H1 (cell line): ENCODE measurements around the gene MXD4. TPM values are rescaled to one million over a fixed set of nuclear protein-coding genes. Genes with fewer than 3 reads are reported as not detected.

Source experiments
- CTCF ChIA-PET: fragments of 300-600 bp; sonication (Branson Sonifier 250); formaldehyde crosslinking; loops from one replicate; lab custom pipeline; 2021; ENCODE audit not compliant: partially characterized antibody; lab: Charles Lee
- POLR2A ChIA-PET: fragments of 300-600 bp; sonication (Branson Sonifier 250); formaldehyde crosslinking; loops from one replicate; lab custom pipeline; 2021; ENCODE audit warnings: inconsistent platforms; ENCODE audit not compliant: partially characterized antibody; lab: Charles Lee
- DNase-seq, 2 experiments: peaks; one replicate each; pipeline versions ENCODE4 v3.0.0 to v3.0.0-alpha.2; 2010 to 2022; ENCODE audit warnings: low spot score in 2 of 2, low read depth in 1 of 2, mixed read lengths in 1 of 2
- FAIRE-seq: peaks from 2 replicates; lab custom pipeline; 2011; peaks lifted over from hg19 to GRCh38; lab: Jason Lieb, UNC
- H2AFZ ChIP-seq: 2 replicates; pipeline ENCODE4 v1.8.1; 2012; ENCODE audit warnings: low read length, inconsistent platforms
- H2AK5ac ChIP-seq: 2 replicates; pipeline ENCODE4 v1.6.1; 2013; ENCODE audit warnings: low read depth, low read length
- H2BK120ac ChIP-seq: replicated peaks from 2 replicates; pipeline ENCODE3; 2013; ENCODE audit warnings: low read depth, low read length, inconsistent platforms
- H2BK12ac ChIP-seq: 2 replicates; pipeline ENCODE4 v1.6.1; 2013; ENCODE audit warnings: low read depth, low read length
- H2BK15ac ChIP-seq: 2 replicates; pipeline ENCODE4 v1.6.1; 2013; ENCODE audit warnings: low read length
- H2BK20ac ChIP-seq: 2 replicates; pipeline ENCODE4 v1.6.1; 2013; ENCODE audit warnings: low read length
- H2BK5ac ChIP-seq: 2 replicates; pipeline ENCODE4 v1.6.1; 2013; ENCODE audit warnings: low read depth, low read length
- H3K14ac ChIP-seq: 2 replicates; pipeline ENCODE4 v1.6.1; 2013; ENCODE audit warnings: inconsistent platforms; ENCODE audit not compliant: insufficient read length
- H3K18ac ChIP-seq: 2 replicates; pipeline ENCODE4 v1.6.1; 2013; ENCODE audit warnings: low read length; ENCODE audit errors: extremely low read depth
- H3K23ac ChIP-seq: 2 replicates; pipeline ENCODE4 v1.6.1; 2013; ENCODE audit warnings: inconsistent platforms; ENCODE audit not compliant: insufficient read length
- H3K23me2 ChIP-seq: 2 replicates; pipeline ENCODE4 v1.6.1; 2013; ENCODE audit warnings: low read depth, low read length
- H3K27ac ChIP-seq: 2 replicates; pipeline ENCODE4 v1.6.1; 2011; ENCODE audit warnings: low read depth, low read length, inconsistent platforms
- H3K27me3 ChIP-seq, 4 experiments: replicated peaks in 1 of 4; 1 replicate in 1 of 4; 2 replicates in 3 of 4; pipeline versions ENCODE4 v1.6.1 to v1.8.1; 2011 to 2013; ENCODE audit warnings: low read length in 3 of 4, mild to moderate bottlenecking in 3 of 4, inconsistent platforms in 2 of 4, mixed read lengths in 2 of 4, moderate library complexity in 1 of 4; ENCODE audit not compliant: control insufficient read depth in 3 of 4, insufficient read depth in 3 of 4; ENCODE audit errors: extremely low read depth in 1 of 4
- H3K36me3 ChIP-seq, 4 experiments: 2 replicates each; pipeline versions ENCODE4 v1.6.1 to v1.8.1; 2011 to 2013; ENCODE audit warnings: mild to moderate bottlenecking in 4 of 4, low read length in 3 of 4, moderate library complexity in 2 of 4, control low read depth in 1 of 4, inconsistent platforms in 1 of 4; ENCODE audit not compliant: insufficient read depth in 4 of 4, control insufficient read depth in 2 of 4
- H3K4ac ChIP-seq: replicated peaks from 2 replicates; pipeline ENCODE3; 2013; ENCODE audit warnings: low read length, low read depth, mixed read lengths, inconsistent platforms; ENCODE audit not compliant: insufficient read length
- H3K4me1 ChIP-seq, 4 experiments: replicated peaks in 1 of 4; 1 replicate in 1 of 4; 2 replicates in 3 of 4; pipeline versions ENCODE4 v1.6.1 to v1.8.1; 2011 to 2013; ENCODE audit warnings: low read length in 3 of 4, inconsistent platforms in 2 of 4, mixed read lengths in 1 of 4; ENCODE audit not compliant: insufficient read depth in 4 of 4, control insufficient read depth in 3 of 4
- H3K4me2 ChIP-seq, 2 experiments: 2 replicates each; pipeline versions ENCODE4 v1.6.1 to v1.8.1; 2011 to 2013; ENCODE audit warnings: low read depth in 2 of 2, low read length in 2 of 2, control low read depth in 1 of 2, inconsistent platforms in 1 of 2, mild to moderate bottlenecking in 1 of 2; ENCODE audit not compliant: insufficient read depth in 1 of 2
- H3K4me3 ChIP-seq, 4 experiments: fragments of 200-600, 300-600 bp in 1 of 4; sonication (generic), shearing (Covaris generic), sonication (Bioruptor Twin) in 1 of 4; 2 replicates each; pipeline versions ENCODE4 v1.5.1 to v1.8.1; 2011 to 2016; ENCODE audit warnings: low read length in 4 of 4, low read depth in 3 of 4, control low read depth in 2 of 4, inconsistent platforms in 2 of 4, mild to moderate bottlenecking in 2 of 4, mixed read lengths in 1 of 4, moderate library complexity in 1 of 4; ENCODE audit not compliant: insufficient read depth in 2 of 4; ENCODE audit errors: extremely low read depth in 1 of 4
- H3K56ac ChIP-seq: replicated peaks from 2 replicates; pipeline ENCODE3; 2013; ENCODE audit warnings: low read depth, mild to moderate bottlenecking, mixed read lengths, low read length, inconsistent platforms; ENCODE audit not compliant: insufficient read length
- H3K79me1 ChIP-seq: 2 replicates; pipeline ENCODE4 v1.6.1; 2013; ENCODE audit warnings: low read depth, low read length, control low read depth
- H3K79me2 ChIP-seq, 2 experiments: 2 replicates each; pipeline versions ENCODE4 v1.6.1 to v1.8.1; 2012 to 2013; ENCODE audit warnings: low read length in 2 of 2, mild to moderate bottlenecking in 2 of 2, inconsistent platforms in 1 of 2; ENCODE audit not compliant: insufficient read depth in 2 of 2, control insufficient read depth in 1 of 2
- H3K9ac ChIP-seq, 4 experiments: replicated peaks in 1 of 4; 1 replicate in 1 of 4; 2 replicates in 3 of 4; pipeline versions ENCODE4 v1.6.1 to v1.8.1; 2011 to 2013; ENCODE audit warnings: low read depth in 3 of 4, low read length in 3 of 4, control low read depth in 2 of 4, mild to moderate bottlenecking in 2 of 4, moderate library complexity in 2 of 4, inconsistent platforms in 1 of 4; ENCODE audit errors: extremely low read depth in 1 of 4
- H3K9me3 ChIP-seq, 2 experiments: 2 replicates each; pipeline versions ENCODE4 v1.6.1 to v1.8.1; 2012 to 2013; ENCODE audit warnings: mild to moderate bottlenecking in 2 of 2, moderate library complexity in 2 of 2, control low read depth in 1 of 2, inconsistent platforms in 1 of 2, low read depth in 1 of 2, low read length in 1 of 2, mixed read lengths in 1 of 2; ENCODE audit not compliant: insufficient read depth in 2 of 2
- H4K20me1 ChIP-seq, 2 experiments: replicated peaks in 1 of 2; 2 replicates each; pipeline versions ENCODE3 to v1.8.1; 2011 to 2013; ENCODE audit warnings: inconsistent platforms in 2 of 2, low read length in 2 of 2, mild to moderate bottlenecking in 1 of 2; ENCODE audit not compliant: insufficient read depth in 2 of 2, control insufficient read depth in 1 of 2
- H4K5ac ChIP-seq: 2 replicates; pipeline ENCODE4 v1.6.1; 2013; ENCODE audit warnings: low read length, low read depth, mixed read lengths, inconsistent platforms; ENCODE audit not compliant: insufficient read length
- H4K8ac ChIP-seq: 2 replicates; pipeline ENCODE4 v1.8.0; 2013; ENCODE audit warnings: mild to moderate bottlenecking, moderate library complexity, low read length, inconsistent platforms; ENCODE audit not compliant: insufficient read depth; ENCODE audit errors: extremely low read depth
- H4K91ac ChIP-seq: replicated peaks from 2 replicates; pipeline ENCODE3; 2013; ENCODE audit warnings: low read length, mixed read lengths, inconsistent platforms; ENCODE audit not compliant: insufficient read length
- BRCA1 ChIP-seq: IDR thresholded peaks from 2 replicates; pipeline ENCODE4 v1.6.1; 2012; ENCODE audit warnings: low read depth, low read length, improper control_type of control experiment
- GABPA ChIP-seq: IDR thresholded peaks from 2 replicates; pipeline ENCODE4 v1.6.1; 2011; ENCODE audit warnings: mild to moderate bottlenecking, low read length, moderate library complexity, borderline replicate concordance; ENCODE audit not compliant: insufficient read depth
- GTF2F1 ChIP-seq: IDR thresholded peaks from 2 replicates; pipeline ENCODE4 v1.6.1; 2012; ENCODE audit warnings: low read depth, low read length, improper control_type of control experiment, borderline replicate concordance
- JUN ChIP-seq: IDR thresholded peaks from 2 replicates; pipeline ENCODE4 v1.6.1; 2011; ENCODE audit warnings: low read depth, mild to moderate bottlenecking, improper control_type of control experiment, low read length
- SIN3A ChIP-seq, 2 experiments: IDR thresholded peaks in 1 of 2; conservative IDR thresholded peaks in 1 of 2; 2 replicates each; pipeline ENCODE4 v1.6.1; 2011 to 2012; ENCODE audit warnings: low read length in 2 of 2, improper control_type of control experiment in 1 of 2, low read depth in 1 of 2, mild to moderate bottlenecking in 1 of 2
- SIRT6 ChIP-seq: IDR thresholded peaks from one replicate; pipeline ENCODE4 v1.7.1; 2012; ENCODE audit warnings: low read length, inconsistent platforms
- ZNF274 ChIP-seq: IDR thresholded peaks from 2 replicates; pipeline ENCODE4 v1.7.0; 2012; ENCODE audit warnings: low read length, borderline replicate concordance; ENCODE audit errors: extremely low read depth
- WGBS, 2 experiments: shearing (Covaris generic) in 1 of 2; methylation state at CpG; one replicate each; pipeline versions ENCODE4 v1.1.6 to v1.1.7; 2013 to 2015; ENCODE audit warnings: low lambda C conversion rate in 2 of 2, mixed read lengths in 2 of 2, inconsistent platforms in 1 of 2, low coverage in 1 of 2, missing lambda C conversion rate in 1 of 2; ENCODE audit not compliant: insufficient replicate concordance in 2 of 2, insufficient coverage in 1 of 2, insufficient read length in 1 of 2; ENCODE audit errors: extremely low coverage in 1 of 2, missing lambda C conversion rate in 1 of 2; 5-methylcytosine and 5-hydroxymethylcytosine counted together
- polyA plus RNA-seq, 7 experiments: library from polyadenylated mRNA; depleted of rRNA in 3 of 7; stranded (reverse) in 5 of 7; unstranded in 2 of 7; fragments of >200 nt in 5 of 7; fragments of 200-250 nt in 2 of 7; gene quantifications; 1 replicate in 5 of 7; 2 replicates in 1 of 7; 4 replicates in 1 of 7; pipeline versions ENCODE4 v1.2.1 to v1.2.3, GENCODE V29; 2011 to 2013; ENCODE audit warnings: missing spikeins in 2 of 7, mixed read lengths in 2 of 7
- total RNA-seq: library from RNA; stranded (reverse); fragmentation: NEBNext Ultra II Directional; extraction: Animal tissue kit (Norgen Biotek cat#: 25700); gene quantifications from 2 replicates; pipeline ENCODE4 v1.2.1, GENCODE V29; 2021
- TF ChIP-seq, protein P1 (sequence below): IDR thresholded peaks from 2 replicates; pipeline ENCODE4 v1.6.1; 2012; ENCODE audit warnings: inconsistent platforms

MXD4 gene
- total and polyA plus RNA-seq, 2 of the 8 experiments (the other 6 are each of a cell fraction or from before 2014, with no cell fraction given), result 18.0 to 20.8 TPM

DNA sequence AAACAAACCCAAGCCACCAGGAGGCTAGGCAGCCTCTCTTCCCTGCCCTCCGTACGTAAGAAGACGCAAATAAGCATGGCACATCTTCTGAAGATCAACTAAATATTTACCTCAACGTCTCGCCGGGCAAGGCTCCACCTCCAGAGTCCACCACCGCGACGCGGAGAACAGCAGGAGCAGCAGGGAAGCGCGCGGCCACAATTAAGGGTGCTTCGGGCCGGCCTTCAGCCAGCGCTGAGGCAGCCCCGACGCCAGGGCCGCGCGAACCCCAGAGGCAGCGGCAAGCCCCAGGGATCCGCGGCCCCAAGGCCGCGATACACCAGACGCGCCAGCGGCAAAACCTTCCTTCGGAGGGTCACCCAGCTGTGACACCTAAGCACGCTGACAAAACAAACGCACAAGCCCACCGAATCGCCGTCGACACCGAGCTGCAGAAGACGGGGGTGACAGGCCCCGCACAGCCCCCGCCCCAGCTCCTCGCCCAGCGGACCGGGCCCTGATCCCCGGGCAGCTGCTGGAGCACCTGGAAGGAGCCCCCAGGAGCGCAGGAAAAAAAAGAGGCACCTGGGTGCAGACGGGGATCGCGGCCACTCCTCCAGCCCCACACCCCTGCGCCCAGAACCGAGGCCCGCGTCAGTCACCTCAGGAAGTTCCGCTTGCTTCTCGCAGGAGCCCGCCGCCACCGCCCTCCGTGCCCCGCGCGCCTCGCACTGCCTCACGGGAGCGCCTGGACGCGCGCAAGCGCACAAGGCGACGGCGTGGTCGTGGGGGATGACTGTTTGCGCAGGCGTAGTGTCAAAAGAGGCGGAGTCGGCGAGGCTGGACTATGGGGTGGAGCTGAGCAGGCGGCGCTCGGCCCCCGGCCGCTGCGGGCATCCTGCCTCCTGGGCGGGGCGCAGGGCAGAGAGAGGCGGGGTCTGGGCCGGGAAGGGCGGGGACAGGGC, 20.2 kb downstream of the MXD4 start, which contains the start of the genes HAUS3 and POLN:
Gene HAUS3 (minus strand): TSS at position 712 of the 944 bp plus-strand sequence. CDS start 1,175 bp downstream, outside the sequence.
Gene POLN (minus strand): TSS at position 712 of the 944 bp plus-strand sequence. CDS start 12,890 bp downstream, outside the sequence.
- H4K5ac ChIP-seq, result peak within 1 kb of the TSS; percentile 44
- H3K14ac ChIP-seq, result no peak within 1 kb of the TSS
- H3K27ac ChIP-seq, result no peak within 1 kb of the TSS
- H3K23ac ChIP-seq, result peak within 1 kb of the TSS; percentile 99
- no peak within 1 kb of the TSS for H2BK12ac ChIP-seq
- peak within 1 kb of the TSS; percentile 3 for H4K91ac ChIP-seq
- H2BK5ac ChIP-seq, result no peak within 1 kb of the TSS
- DNase-seq, result peak; percentile 95 to 99
- peak within 1 kb of the TSS; percentile 62; the same call in 1 of the 2 replicates for H2AFZ ChIP-seq
- no peak within 1 kb of the TSS for H2BK20ac ChIP-seq
- ChIA-PET CTCF (interaction anchor here (1.4 to 2.7 kb wide), 3 partner anchors 14 to 119 kb away, joined by 5 to 13 read pairs (median 7); no protein-coding TSS in a partner anchor), POLR2A (interaction anchor here (0.8 to 1.6 kb wide), 2 partner anchors 9 to 200 kb away, joined by 3 to 4 read pairs; no protein-coding TSS in a partner anchor)
- H3K4me1 ChIP-seq, result peaks cover 0 to 2% (median 0%) of the 10 kb centered on the region in 4 experiments; a peak in 1 of 7 replicates
- H2BK120ac ChIP-seq, result no peak within 1 kb of the TSS
- no peak within 1 kb of the TSS for H2AK5ac ChIP-seq
- WGBS, 2 experiments, result 3% methylated on average over 67 of the region's 88 CpGs; no CpG with 5 or more reads in 1 of the 2 experiments
- H3K56ac ChIP-seq, result peak within 1 kb of the TSS; percentile 87
- no peak within 1 kb of the TSS; the same call in none of the 2 replicates for H4K8ac ChIP-seq
- peaks cover 0 to 6% of the 10 kb centered on the region in 2 experiments for H4K20me1 ChIP-seq
- H2BK15ac ChIP-seq, result 0 out of 2 replicates have a peak within 1 kb of the TSS, but pooled peaks have one; percentile 12
- H3K9me3 ChIP-seq, result no peaks in the 10 kb centered on the region; a peak in 1 of 4 replicates
- H3K9ac ChIP-seq, result peak within 1 kb of the TSS; percentile 50 to 82 (median 54)
- H3K23me2 ChIP-seq, result no peaks in the 10 kb centered on the region
- H3K36me3 ChIP-seq, result peaks cover 0 to 7% (median 0%) of the 10 kb centered on the region in 4 experiments; a peak in 1 of 8 replicates
- H3K79me2 ChIP-seq, result peaks cover 0 to 37% of the 10 kb centered on the region in 2 experiments; a peak in 3 of 4 replicates
- no peaks in the 10 kb centered on the region; the same call in 1 of the 2 replicates for H3K79me1 ChIP-seq
- H3K18ac ChIP-seq, result no peak within 1 kb of the TSS
- no peak within 1 kb of the TSS for H3K4ac ChIP-seq
- H3K27me3 ChIP-seq, result no peaks in the 10 kb centered on the region
- peak within 1 kb of the TSS; percentile 79 to 89 for H3K4me2 ChIP-seq
- peak within 1 kb of the TSS; percentile 75 to 94 (median 84) for H3K4me3 ChIP-seq
- no peak for FAIRE-seq
- TF ChIP-seq JUN, result no peak
- no peak for TF ChIP-seq GTF2F1
- TF ChIP-seq ZNF274, result no peak
- TF ChIP-seq GABPA, result no peak
- no peak for TF ChIP-seq BRCA1
- TF ChIP-seq, protein P1, sequence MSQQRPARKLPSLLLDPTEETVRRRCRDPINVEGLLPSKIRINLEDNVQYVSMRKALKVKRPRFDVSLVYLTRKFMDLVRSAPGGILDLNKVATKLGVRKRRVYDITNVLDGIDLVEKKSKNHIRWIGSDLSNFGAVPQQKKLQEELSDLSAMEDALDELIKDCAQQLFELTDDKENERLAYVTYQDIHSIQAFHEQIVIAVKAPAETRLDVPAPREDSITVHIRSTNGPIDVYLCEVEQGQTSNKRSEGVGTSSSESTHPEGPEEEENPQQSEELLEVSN, result 0 out of 2 replicates have a peak, but pooled peaks have one; percentile 33
- TF ChIP-seq SIRT6, result no peak
- peak in 1 of 2 experiments; percentile 76; a peak in 2 of 4 replicates for TF ChIP-seq SIN3A (conservative IDR thresholded peaks at IDR 0.05 in 1 of 2, IDR thresholded peaks at IDR 0.05 in 1 of 2; ENCODE audit: low read depth in 1 of 2, low read length in 2 of 2)
